Measurements from ENCODE around the gene ZNF117. TPM values are rescaled to one million over a fixed set of nuclear protein-coding genes. Genes with fewer than 3 reads are reported as not detected.
A peak's percentile ranks its signal among the peaks of the same experiment; 100 is the strongest.

The ZNF117 gene
- total and polyA plus RNA-seq, 2 of the 8 experiments (the other 6 are each of a cell fraction or from before 2014, with no cell fraction given), result 2.9 to 13.0 TPM

DNA sequence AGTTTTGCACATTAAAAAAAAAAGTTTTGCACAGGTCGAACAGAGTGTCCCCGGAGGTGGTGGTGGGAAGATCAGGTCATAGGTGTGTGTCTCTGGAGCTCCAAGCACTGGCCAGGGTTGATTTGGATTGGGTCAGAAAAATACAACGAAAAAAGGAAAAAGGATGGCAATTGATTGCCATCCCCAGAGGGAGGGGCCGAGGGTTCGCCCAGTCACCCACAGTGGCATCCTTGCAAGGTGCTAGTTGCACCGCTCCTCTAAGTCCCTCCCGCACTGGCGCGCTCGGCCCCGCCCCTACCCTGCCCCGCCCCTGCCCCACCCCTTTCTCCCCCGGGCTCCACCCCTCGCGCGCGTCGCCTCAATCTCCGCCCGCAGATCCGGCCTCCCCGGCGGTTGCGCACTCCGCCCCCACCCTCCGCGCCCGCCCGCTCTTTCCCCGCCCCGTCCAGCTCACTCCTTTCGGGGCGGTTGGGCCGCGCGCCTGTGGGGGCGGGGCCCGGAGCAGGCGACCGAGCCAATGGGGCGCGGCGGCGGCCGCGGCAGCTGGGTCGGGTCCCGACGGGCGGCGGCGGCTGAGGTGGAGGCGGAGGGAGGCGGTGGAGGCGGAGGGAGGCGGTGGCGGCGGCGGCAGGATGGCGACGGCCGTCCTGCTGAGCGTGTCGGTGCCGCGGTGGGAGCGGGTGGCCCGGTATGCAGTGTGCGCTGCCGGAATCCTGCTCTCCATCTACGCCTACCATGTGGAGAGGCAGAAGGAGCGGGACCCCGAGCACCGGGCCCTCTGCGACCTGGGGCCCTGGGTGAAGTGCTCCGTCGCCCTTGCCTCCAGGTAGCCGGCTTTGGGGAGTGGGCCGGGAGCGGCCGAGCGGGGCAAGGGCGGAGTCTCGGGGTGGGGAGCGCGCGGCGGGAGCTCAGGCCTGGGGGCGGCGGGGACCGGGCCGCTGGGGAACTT, 47.2 kb upstream of the ZNF117 start:
- H2BK12ac ChIP-seq (ENCODE audit: low read depth, low read length), result no peak overlapping the region
- peak; percentile 61 to 81 for DNase-seq (ENCODE audit: low read depth in 1 of 2, low spot score in 2 of 2)
- peaks cover 0 to 16% of the 10 kb centered on the region in 2 experiments; a peak in 2 of 4 replicates for H3K79me2 ChIP-seq (ENCODE audit: control insufficient read depth in 1 of 2, insufficient read depth in 2 of 2, low read length in 2 of 2)
- no peak overlapping the region for H2AK5ac ChIP-seq (ENCODE audit: low read depth, low read length)
- WGBS, 2 experiments (ENCODE audit: extremely low coverage in 1 of 2, insufficient coverage in 1 of 2, insufficient read length in 1 of 2, insufficient replicate concordance in 2 of 2, low coverage in 1 of 2, low lambda C conversion rate in 2 of 2, missing lambda C conversion rate in 1 of 2), result 18% methylated on average over 12 of the region's 92 CpGs; no CpG with 5 or more reads in 1 of the 2 experiments
- H3K4ac ChIP-seq (replicated peaks; ENCODE audit: insufficient read length, low read depth, low read length), result no peak overlapping the region
- H3K79me1 ChIP-seq (ENCODE audit: low read depth, low read length), result no peaks in the 10 kb centered on the region
- peaks cover 0 to 5% (median 2%) of the 10 kb centered on the region in 4 experiments; a peak in 2 of 7 replicates for H3K4me1 ChIP-seq (replicated peaks in 1 of 4; ENCODE audit: control insufficient read depth in 3 of 4, insufficient read depth in 4 of 4, low read length in 3 of 4)
- H2BK20ac ChIP-seq (ENCODE audit: low read length), result no peak overlapping the region
- H4K5ac ChIP-seq (ENCODE audit: insufficient read length, low read depth, low read length), result peak overlapping the region; percentile 52
- no peak overlapping the region for H4K91ac ChIP-seq (replicated peaks; ENCODE audit: insufficient read length, low read length)
- peak overlapping the region; percentile 71; the same call in 1 of the 2 replicates for H2BK5ac ChIP-seq (ENCODE audit: low read depth, low read length)
- no peak overlapping the region for H2BK120ac ChIP-seq (replicated peaks; ENCODE audit: low read depth, low read length)
- peak overlapping the region; percentile 48 to 80 (median 55) for H3K4me3 ChIP-seq (ENCODE audit: extremely low read depth in 1 of 4, insufficient read depth in 2 of 4, low read depth in 3 of 4, low read length in 4 of 4)
- peak overlapping the region; percentile 56 for H3K4me2 ChIP-seq (ENCODE audit: insufficient read depth in 1 of 2, low read depth in 2 of 2, low read length in 2 of 2)
- no peak overlapping the region for H3K56ac ChIP-seq (replicated peaks; ENCODE audit: insufficient read length, low read depth, low read length)
- H2BK15ac ChIP-seq (ENCODE audit: low read length), result no peak overlapping the region
- H3K23ac ChIP-seq (ENCODE audit: insufficient read length), result no peak overlapping the region
- CTCF ChIA-PET (ENCODE audit: partially characterized antibody), result interaction anchor here (0.8 kb wide), 1 partner anchor 36 kb away, joined by 3 read pairs; no protein-coding TSS in a partner anchor
- no peak overlapping the region for H3K14ac ChIP-seq (ENCODE audit: insufficient read length)
- no peak overlapping the region for H2AFZ ChIP-seq (ENCODE audit: low read length)
- no peak overlapping the region; the same call in 1 of the 2 replicates for H3K18ac ChIP-seq (ENCODE audit: extremely low read depth, low read length)
- H4K8ac ChIP-seq (ENCODE audit: extremely low read depth, insufficient read depth, low read length), result peak overlapping the region; percentile 95; the same call in 1 of the 2 replicates
- H3K23me2 ChIP-seq (ENCODE audit: low read depth, low read length), result no peaks in the 10 kb centered on the region
- POLR2A ChIA-PET (ENCODE audit: partially characterized antibody), result interaction anchor here (0.6 to 2.2 kb wide), 4 partner anchors 15 to 234 kb away, joined by 3 to 14 read pairs (median 3); partner anchors contain the start of gene ERV3-1
- H3K9ac ChIP-seq (replicated peaks in 1 of 4; ENCODE audit: extremely low read depth in 1 of 4, low read depth in 3 of 4, low read length in 3 of 4), result peak overlapping the region; percentile 56 to 81 (median 70); a peak in 5 of 7 replicates
- peaks cover 0 to 7% of the 10 kb centered on the region in 2 experiments; a peak in 1 of 4 replicates for H3K9me3 ChIP-seq (ENCODE audit: insufficient read depth in 2 of 2, low read depth in 1 of 2, low read length in 1 of 2)
- H4K20me1 ChIP-seq (replicated peaks in 1 of 2; ENCODE audit: control insufficient read depth in 1 of 2, insufficient read depth in 2 of 2, low read length in 2 of 2), result no peaks in the 10 kb centered on the region
- H3K27me3 ChIP-seq (replicated peaks in 1 of 4; ENCODE audit: control insufficient read depth in 3 of 4, extremely low read depth in 1 of 4, insufficient read depth in 3 of 4, low read length in 3 of 4), result no peaks in the 10 kb centered on the region
- peak overlapping the region; percentile 77; the same call in 1 of the 2 replicates for H3K27ac ChIP-seq (ENCODE audit: low read depth, low read length)
- no peak for FAIRE-seq
- H3K36me3 ChIP-seq (ENCODE audit: control insufficient read depth in 2 of 4, insufficient read depth in 4 of 4, low read length in 3 of 4), result no peaks in the 10 kb centered on the region
- TF ChIP-seq TBP (IDR thresholded peaks at IDR 0.05; ENCODE audit: low read depth, low read length), result peak; percentile 40; the same call in 1 of the 2 replicates
- no peak for TF ChIP-seq HDAC6 (IDR thresholded peaks at IDR 0.05; ENCODE audit: low read depth, low read length)
- TF ChIP-seq TAF7 (optimal IDR thresholded peaks at IDR 0.05; ENCODE audit: borderline replicate concordance, low read depth, low read length), result no peak
- TF ChIP-seq, protein P1, sequence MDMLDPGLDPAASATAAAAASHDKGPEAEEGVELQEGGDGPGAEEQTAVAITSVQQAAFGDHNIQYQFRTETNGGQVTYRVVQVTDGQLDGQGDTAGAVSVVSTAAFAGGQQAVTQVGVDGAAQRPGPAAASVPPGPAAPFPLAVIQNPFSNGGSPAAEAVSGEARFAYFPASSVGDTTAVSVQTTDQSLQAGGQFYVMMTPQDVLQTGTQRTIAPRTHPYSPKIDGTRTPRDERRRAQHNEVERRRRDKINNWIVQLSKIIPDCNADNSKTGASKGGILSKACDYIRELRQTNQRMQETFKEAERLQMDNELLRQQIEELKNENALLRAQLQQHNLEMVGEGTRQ (IDR thresholded peaks at IDR 0.05; ENCODE audit: low read length), result no peak
- no peak for TF ChIP-seq KDM1A (IDR thresholded peaks at IDR 0.05; ENCODE audit: borderline replicate concordance, low read length)
- no peak for TF ChIP-seq MAFK (IDR thresholded peaks at IDR 0.05; ENCODE audit: low read depth, low read length)
- TF ChIP-seq TCF12 (IDR thresholded peaks at IDR 0.05; ENCODE audit: low read depth, low read length), result no peak
- TF ChIP-seq POLR2A (IDR thresholded peaks at IDR 0.05; ENCODE audit: control extremely low read depth in 1 of 2, low read depth in 2 of 2, low read length in 2 of 2), result peak in 1 of 2 experiments; percentile 61; a peak in 2 of 3 replicates
- peak; percentile 73 for TF ChIP-seq ASH2L (IDR thresholded peaks at IDR 0.05; ENCODE audit: low read length)
- TF ChIP-seq CBX8 (IDR thresholded peaks at IDR 0.05; ENCODE audit: borderline replicate concordance, low read depth, low read length), result no peak
